ENCODE results near the gene NELFB. TPM values are rescaled to one million over a fixed set of nuclear protein-coding genes. Genes with fewer than 3 reads are reported as not detected.
A peak's percentile ranks its signal among the peaks of the same experiment; 100 is the strongest.

The NELFB gene
- total and polyA plus RNA-seq, 9 of the 15 experiments (the other 6 are each of a cell fraction or from before 2014, with no cell fraction given) = 0.24 to 84.0 (median 29.7) TPM

DNA sequence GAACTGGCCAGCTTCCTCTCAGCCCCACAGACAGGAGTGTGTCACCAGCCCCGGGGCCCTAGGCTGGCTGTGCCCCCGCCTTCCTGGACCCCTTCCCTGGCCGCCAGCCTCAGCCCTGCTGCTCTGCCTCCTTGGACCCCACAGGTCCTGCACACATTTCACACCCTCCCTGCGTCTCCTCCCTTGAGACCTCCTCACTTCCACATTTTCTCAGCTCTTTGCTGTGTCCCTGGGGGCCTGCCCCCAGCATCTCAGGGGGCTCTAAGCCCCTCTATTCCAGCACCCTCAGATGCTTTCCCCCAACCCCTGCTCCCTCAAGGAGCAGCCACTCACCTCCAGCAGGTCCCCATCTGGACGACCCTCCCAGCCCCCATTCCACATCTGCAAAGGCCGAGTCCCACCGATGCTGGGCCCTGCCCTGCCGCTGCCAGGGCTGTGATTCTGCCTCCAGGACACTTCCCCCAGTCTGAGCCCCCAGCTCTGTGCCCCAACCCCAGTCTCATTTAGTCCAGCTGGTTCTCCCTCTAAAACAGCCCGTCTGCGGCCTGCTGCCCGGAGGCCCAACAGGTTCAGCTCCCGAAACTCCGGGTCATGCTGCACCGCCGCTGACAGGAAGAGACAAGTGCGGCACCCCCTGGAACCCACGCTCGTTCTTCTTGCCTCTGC is 20.2 kb upstream of the NELFB start (continued):
- no peak for TF ChIP-seq TAF1 (IDR thresholded peaks at IDR 0.05; ENCODE audit: control insufficient read depth, extremely low read depth, insufficient read depth, low read length, severe bottlenecking)
- no peak for TF ChIP-seq TEAD2 (tag; IDR thresholded peaks at IDR 0.05)
- TF ChIP-seq PPARD (CRISPR knock-in tag; IDR thresholded peaks at IDR 0.05) = no peak
- no peak for TF ChIP-seq HDAC8 (tag; IDR thresholded peaks at IDR 0.05)

- Histone ChIP-seq H3K4me3 (no peak overlapping the region), H3K9ac (ENCODE audit: insufficient read depth in 1 of 2, low read depth in 2 of 2, low read length in 2 of 2) (peak overlapping the region; percentile 9 to 85; a peak in 2 of 4 replicates), H3K4me1 (replicated peaks in 1 of 2; ENCODE audit: control insufficient read depth in 2 of 2, insufficient read depth in 2 of 2, low read length in 2 of 2) (peaks cover 16 to 99% of the 10 kb centered on the region in 2 experiments), H2AFZ (ENCODE audit: low read depth, low read length) (no peak overlapping the region), H3K27ac (ENCODE audit: extremely low read depth, low read depth, low read length) (peak overlapping the region; percentile 42; the same call in 2 of the 3 replicates), H3K36me3 (ENCODE audit: control insufficient read depth, insufficient read depth, low read length) (peaks cover 4% of the 10 kb centered on the region; the same call in 1 of the 3 replicates), H3K9me1 (ENCODE audit: control insufficient read depth, insufficient read depth, low read length) (peaks cover 4% of the 10 kb centered on the region), H3K4me2 (ENCODE audit: insufficient read depth, low read length) (peak overlapping the region; percentile 40), H4K20me1 (replicated peaks; ENCODE audit: control insufficient read depth, insufficient read depth, low read length) (no peaks in the 10 kb centered on the region), H3K27me3 (ENCODE audit: control insufficient read depth in 2 of 2, insufficient read depth in 2 of 2, low read length in 2 of 2) (no peaks in the 10 kb centered on the region), H3K79me2 (ENCODE audit: control insufficient read depth, insufficient read depth, low read length) (peaks cover 27% of the 10 kb centered on the region), H3K9me3 (replicated peaks; ENCODE audit: control insufficient read depth, insufficient read depth, low read depth, low read length) (no peaks in the 10 kb centered on the region)
- 65% methylated on average over 33 of the region's 35 CpGs for WGBS (ENCODE audit: insufficient coverage, low coverage, missing lambda C conversion rate)
- ChIA-PET POLR2A (interaction anchor here (1.3 kb wide), 1 partner anchor 47 kb away, joined by 5 read pairs; no protein-coding TSS in a partner anchor), CTCF (ENCODE audit: low intra/inter-chr PET ratio) (interaction anchor here (0.6 to 1.6 kb wide), 5 partner anchors 20 to 207 kb away, joined by 3 to 11 read pairs (median 4); partner anchors contain the start of genes ANAPC2, NELFB and SSNA1)
- in situ Hi-C loops (cut with MboI) = loop anchor here (25.0 kb wide), 1 partner anchor 448 kb away; the partner anchor contains the start of genes CCDC183 and TMEM141
- DNase-seq (ENCODE audit: extremely low read depth in 1 of 4, low spot score in 3 of 4) (peak in 1 of 4 experiments; percentile 29), FAIRE-seq (no peak), ATAC-seq (no peak)
- intact Hi-C loops (cut with micrococcal nuclease) = no loop called here
- no TSS peak for BruUV-seq (replicated peaks)
- TF ChIP-seq EHMT2 (IDR thresholded peaks at IDR 0.05) = no peak
- TF ChIP-seq KLF1 (tag; IDR thresholded peaks at IDR 0.05) = no peak
- no peak for TF ChIP-seq RBFOX2 (IDR thresholded peaks at IDR 0.05; ENCODE audit: low read depth, low read length)
- no peak for TF ChIP-seq THAP12 (CRISPR knock-in tag; IDR thresholded peaks at IDR 0.05)
- no peak for TF ChIP-seq FOXA1 (IDR thresholded peaks at IDR 0.05; ENCODE audit: borderline replicate concordance)
- TF ChIP-seq GMEB1 (CRISPR knock-in tag; IDR thresholded peaks at IDR 0.05) = no peak
- TF ChIP-seq TEAD2 (tag; IDR thresholded peaks at IDR 0.05) = no peak
- TF ChIP-seq TCF3 (CRISPR knock-in tag; IDR thresholded peaks at IDR 0.05) = no peak
- TF ChIP-seq SNRNP70 (optimal IDR thresholded peaks at IDR 0.05; ENCODE audit: low read depth, low read length) = no peak
- TF ChIP-seq, protein P1, sequence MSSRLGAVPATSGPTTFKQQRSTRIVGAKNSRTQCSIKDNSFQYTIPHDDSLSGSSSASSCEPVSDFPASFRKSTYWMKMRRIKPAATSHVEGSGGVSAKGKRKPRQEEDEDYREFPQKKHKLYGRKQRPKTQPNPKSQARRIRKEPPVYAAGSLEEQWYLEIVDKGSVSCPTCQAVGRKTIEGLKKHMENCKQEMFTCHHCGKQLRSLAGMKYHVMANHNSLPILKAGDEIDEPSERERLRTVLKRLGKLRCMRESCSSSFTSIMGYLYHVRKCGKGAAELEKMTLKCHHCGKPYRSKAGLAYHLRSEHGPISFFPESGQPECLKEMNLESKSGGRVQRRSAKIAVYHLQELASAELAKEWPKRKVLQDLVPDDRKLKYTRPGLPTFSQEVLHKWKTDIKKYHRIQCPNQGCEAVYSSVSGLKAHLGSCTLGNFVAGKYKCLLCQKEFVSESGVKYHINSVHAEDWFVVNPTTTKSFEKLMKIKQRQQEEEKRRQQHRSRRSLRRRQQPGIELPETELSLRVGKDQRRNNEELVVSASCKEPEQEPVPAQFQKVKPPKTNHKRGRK (tag; IDR thresholded peaks at IDR 0.05) = no peak
These were observed 19.5 kb upstream of the NELFB start for GRCh38 chr9:137235424-137236237.
